Femur (tissue), 1 donor: ENCODE results near the gene CHRD.

Source experiments
- DNase-seq: peaks from one replicate; pipeline ENCODE4 v3.0.0-alpha.2; 2017

CHRD gene

GRCh38 chr3:184361932-184362667 lies 17.8 kb upstream of the CHRD start:
- no peak for DNase-seq

GRCh38 chr3:184362668-184363546 lies 16.9 kb upstream of the CHRD start:
- DNase-seq, result peak; percentile 98

GRCh38 chr3:184366619-184367289 lies 13.1 kb upstream of the CHRD start:
- no peak for DNase-seq

- no peak for DNase-seq
Observed at GRCh38 chr3:184368116-184368515, 11.7 kb upstream of the CHRD start.

- DNase-seq, result peak; percentile 69
Observed at GRCh38 chr3:184368586-184369183, 11.2 kb upstream of the CHRD start.

- peak; percentile 91 for DNase-seq
Observed at GRCh38 chr3:184371570-184372018, 8.3 kb upstream of the CHRD start.

- DNase-seq, result peak; percentile 20
Observed at GRCh38 chr3:184372296-184372821, 7.5 kb upstream of the CHRD start.

GRCh38 chr3:184372911-184373310 lies 6.9 kb upstream of the CHRD start:
- DNase-seq, result peak; percentile 17

GRCh38 chr3:184373422-184373821 lies 6.4 kb upstream of the CHRD start:
- peak; percentile 22 for DNase-seq

- peak; percentile 12 for DNase-seq
Observed at GRCh38 chr3:184375747-184376461, 4.0 kb upstream of the CHRD start.

GRCh38 chr3:184377374-184377773 lies 2.5 kb upstream of the CHRD start:
- DNase-seq, result peak; percentile 9

- DNase-seq, result peak; percentile 44
Observed at GRCh38 chr3:184377882-184378445, 1.9 kb upstream of the CHRD start, which contains the start of gene THPO. TSS of gene THPO (minus strand) at chr3:184378207. CDS start at chr3:184376259, 1,948 bp downstream.

GRCh38 chr3:184378651-184379357 lies 1.1 kb upstream of the CHRD start:
- DNase-seq, result peak; percentile 45

- DNase-seq, result peak; percentile 89
Observed at GRCh38 chr3:184380185-184380626, 352 bp downstream of the CHRD start.

- peak; percentile 36 for DNase-seq
Observed at GRCh38 chr3:184380627-184381260, 890 bp downstream of the CHRD start.

- peak; percentile 48 for DNase-seq
Observed at GRCh38 chr3:184381261-184382224, 1.7 kb downstream of the CHRD start.

GRCh38 chr3:184382326-184383032 lies 2.6 kb downstream of the CHRD start:
- no peak for DNase-seq

- no peak for DNase-seq
Observed at GRCh38 chr3:184383033-184383740, 3.3 kb downstream of the CHRD start.
